ENCODE measurements around the gene CISTR.

The CISTR gene

DNA sequence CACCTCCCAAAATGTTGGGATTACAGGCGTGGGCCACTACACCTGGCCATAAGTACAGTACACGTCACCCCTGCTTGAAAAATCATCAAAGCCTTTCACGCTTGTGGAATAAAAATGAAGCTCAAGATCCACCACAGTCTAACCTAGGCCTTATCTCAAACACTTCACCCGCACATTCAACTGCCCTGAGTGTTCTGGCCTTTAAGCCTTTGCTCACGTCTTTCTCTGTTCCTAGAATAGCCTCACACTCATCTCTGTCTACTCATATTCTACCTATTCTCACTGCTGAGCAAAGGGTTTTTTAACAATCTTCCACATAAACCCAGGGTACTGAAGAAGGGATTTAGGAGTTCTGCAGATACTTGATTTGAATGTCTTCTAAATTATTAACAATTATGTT lies 34.5 kb downstream of the CISTR start:
- no peak for DNase-seq (ENCODE audit: low spot score)
- TF ChIP-seq, protein P1, sequence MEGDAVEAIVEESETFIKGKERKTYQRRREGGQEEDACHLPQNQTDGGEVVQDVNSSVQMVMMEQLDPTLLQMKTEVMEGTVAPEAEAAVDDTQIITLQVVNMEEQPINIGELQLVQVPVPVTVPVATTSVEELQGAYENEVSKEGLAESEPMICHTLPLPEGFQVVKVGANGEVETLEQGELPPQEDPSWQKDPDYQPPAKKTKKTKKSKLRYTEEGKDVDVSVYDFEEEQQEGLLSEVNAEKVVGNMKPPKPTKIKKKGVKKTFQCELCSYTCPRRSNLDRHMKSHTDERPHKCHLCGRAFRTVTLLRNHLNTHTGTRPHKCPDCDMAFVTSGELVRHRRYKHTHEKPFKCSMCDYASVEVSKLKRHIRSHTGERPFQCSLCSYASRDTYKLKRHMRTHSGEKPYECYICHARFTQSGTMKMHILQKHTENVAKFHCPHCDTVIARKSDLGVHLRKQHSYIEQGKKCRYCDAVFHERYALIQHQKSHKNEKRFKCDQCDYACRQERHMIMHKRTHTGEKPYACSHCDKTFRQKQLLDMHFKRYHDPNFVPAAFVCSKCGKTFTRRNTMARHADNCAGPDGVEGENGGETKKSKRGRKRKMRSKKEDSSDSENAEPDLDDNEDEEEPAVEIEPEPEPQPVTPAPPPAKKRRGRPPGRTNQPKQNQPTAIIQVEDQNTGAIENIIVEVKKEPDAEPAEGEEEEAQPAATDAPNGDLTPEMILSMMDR (IDR thresholded peaks at IDR 0.05; ENCODE audit: extremely low read depth, missing control alignments) = no peak

DNA sequence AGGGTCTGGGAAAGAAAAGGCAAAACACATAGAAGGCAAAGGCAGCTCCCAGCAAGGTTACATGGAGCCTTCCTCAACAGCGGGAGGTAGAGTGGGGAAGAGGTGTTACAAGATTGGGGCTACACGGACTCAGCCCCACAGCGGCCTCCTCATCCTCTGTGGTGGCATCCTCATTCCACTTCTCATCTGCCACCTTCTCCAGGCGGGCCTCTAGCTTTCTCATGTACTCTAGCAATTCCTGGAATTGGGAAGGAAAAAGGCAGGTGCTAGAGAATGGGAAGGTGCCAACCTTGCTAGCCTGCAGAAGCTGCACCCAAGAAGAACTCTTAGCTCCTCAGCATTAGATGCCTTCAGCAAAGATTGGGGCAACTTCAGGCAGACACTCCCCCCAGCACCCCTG lies 37.8 kb downstream of the CISTR start:
- DNase-seq (ENCODE audit: low spot score) = no peak
- TF ChIP-seq, protein P1 (IDR thresholded peaks at IDR 0.05; ENCODE audit: extremely low read depth, missing control alignments) = no peak

DNA sequence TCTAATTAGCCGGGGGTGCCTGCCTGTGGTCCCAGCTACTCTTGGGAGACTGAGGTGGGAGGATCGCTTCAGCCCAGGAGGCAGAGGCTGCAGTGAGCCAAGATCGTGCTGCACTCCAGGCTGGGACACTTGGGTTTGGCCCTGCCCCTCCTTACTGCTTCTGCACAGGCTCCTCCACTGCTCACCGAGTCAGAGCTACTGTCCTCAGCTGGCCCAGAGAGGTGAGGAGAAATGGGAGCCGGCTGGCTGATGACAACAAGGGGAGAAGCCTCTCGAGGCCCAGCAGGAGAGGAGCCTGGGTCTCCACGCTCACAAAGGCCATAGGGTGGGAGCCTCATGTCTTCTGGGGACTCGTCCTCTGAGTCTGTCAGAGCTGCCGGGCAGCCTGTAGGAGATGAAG lies 38.3 kb downstream of the CISTR start:
- TF ChIP-seq, protein P1 (IDR thresholded peaks at IDR 0.05; ENCODE audit: extremely low read depth, missing control alignments) = no peak
- DNase-seq (ENCODE audit: low spot score) = no peak

DNA sequence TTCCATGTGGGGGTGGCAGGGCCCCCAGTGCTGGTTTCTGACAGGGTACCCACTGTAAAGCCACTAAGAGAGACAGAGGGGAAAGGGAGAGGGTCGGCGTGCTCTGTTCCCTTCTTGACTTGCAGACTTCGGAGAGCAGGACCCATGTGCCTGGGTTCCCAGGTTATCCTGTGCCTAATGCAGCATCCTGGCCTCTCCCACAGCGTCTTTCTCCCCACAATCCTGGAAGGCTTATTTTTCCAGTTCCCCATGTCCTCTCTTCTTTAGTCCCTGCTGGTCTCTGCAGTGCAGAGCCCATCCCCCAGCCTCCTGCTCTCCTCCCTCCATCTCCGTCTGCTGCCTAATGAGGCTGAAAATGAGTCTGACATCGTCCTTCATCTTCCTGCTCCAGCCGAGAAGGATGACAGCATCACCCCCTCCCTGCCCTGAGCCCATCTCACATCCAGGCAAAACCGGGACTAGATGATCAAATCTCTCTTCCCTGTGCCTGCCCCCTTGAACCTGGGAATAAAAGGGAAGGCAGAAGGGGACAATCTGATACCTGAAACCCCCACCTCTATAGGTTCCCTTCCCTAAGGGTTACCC lies 39.6 kb downstream of the CISTR start:
- no peak for DNase-seq (ENCODE audit: low spot score)
- TF ChIP-seq, protein P1 (IDR thresholded peaks at IDR 0.05; ENCODE audit: extremely low read depth, missing control alignments) = no peak

DNA sequence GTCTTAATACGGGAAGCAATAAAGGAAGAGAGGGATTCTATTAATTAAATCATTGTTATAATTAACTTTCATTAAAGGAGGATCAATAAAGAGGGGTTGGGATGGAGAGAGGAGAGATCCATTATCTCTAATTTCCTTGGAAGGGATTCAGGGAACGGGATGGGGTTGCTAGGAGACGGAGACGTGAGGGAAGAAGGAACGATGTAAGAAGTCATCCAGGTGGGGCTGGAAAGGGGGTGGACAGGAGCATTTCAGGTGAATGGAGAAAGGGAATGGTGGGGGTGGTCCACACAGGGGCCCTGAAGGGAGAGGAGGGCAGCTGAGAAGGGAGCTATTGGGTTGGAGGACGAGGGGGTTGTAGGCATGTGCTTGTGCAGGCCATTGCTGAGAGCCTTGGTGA lies 41.7 kb downstream of the CISTR start:
- TF ChIP-seq, protein P1 (IDR thresholded peaks at IDR 0.05; ENCODE audit: extremely low read depth, missing control alignments) = no peak
- no peak for DNase-seq (ENCODE audit: low spot score)

DNA sequence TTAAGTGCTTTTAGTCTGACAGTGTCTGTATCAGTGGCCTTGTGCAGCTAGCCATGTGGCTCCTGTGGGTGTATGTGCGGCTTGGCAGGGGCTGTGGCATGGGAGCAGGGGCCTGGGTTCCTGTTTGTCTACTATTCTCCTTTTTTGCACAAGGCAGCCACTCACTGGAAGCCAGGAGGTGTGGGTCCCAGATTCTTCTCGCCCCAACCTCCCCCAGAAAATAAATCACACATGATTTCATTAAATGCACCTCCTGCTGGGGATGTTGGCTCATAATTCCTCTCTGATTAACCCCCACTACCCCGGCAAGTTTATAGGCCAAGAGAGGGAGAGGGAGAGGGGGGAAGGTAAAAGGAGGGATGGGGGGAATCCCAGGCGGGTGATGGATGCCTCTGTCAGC lies 42.1 kb downstream of the CISTR start:
- no peak for DNase-seq (ENCODE audit: low spot score)
- TF ChIP-seq, protein P1 (IDR thresholded peaks at IDR 0.05; ENCODE audit: extremely low read depth, missing control alignments) = no peak

DNA sequence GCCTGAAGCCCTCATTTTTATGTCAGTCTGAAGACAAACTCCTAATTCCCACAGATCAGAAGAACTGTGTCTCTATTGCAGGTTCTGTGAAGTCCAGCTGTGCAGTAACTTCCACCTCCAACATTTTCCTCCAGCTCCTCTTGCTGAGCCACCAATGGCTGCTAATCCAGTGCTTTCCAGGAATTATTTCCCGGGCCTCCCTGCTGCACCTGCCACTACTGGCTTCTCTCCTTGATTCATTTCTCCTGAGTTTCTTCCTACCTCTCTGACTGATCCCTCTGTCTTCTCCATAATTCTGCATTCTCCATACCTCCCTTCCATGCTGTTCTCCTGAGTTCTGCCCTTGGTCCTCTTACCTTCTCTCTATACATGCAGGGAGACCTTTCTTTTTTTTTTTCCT lies 45.7 kb downstream of the CISTR start:
- no peak for DNase-seq (ENCODE audit: low spot score)
- TF ChIP-seq, protein P1 (IDR thresholded peaks at IDR 0.05; ENCODE audit: extremely low read depth, missing control alignments) = no peak
